Immature natural killer cell (primary cell): ENCODE measurements around the gene PLA2G12A. TPM values are rescaled to one million over a fixed set of nuclear protein-coding genes. Genes with fewer than 3 reads are reported as not detected.

Experiments
- DNase-seq, 3 donors: peaks; one replicate each; pipeline ENCODE4 v3.0.0; 2022; ENCODE audit warnings: mixed read lengths in 1 of 3
- H3K27ac Mint-ChIP-seq, 6 donors: one replicate each; pipeline ENCODE4 v1.8.0; 2020; ENCODE audit warnings: mixed read lengths in 6 of 6, mild to moderate bottlenecking in 5 of 6, inconsistent platforms in 4 of 6, moderate library complexity in 3 of 6
- H3K27me3 Mint-ChIP-seq, 3 donors: one replicate each; pipeline ENCODE4 v1.8.0; 2020 to 2021; ENCODE audit warnings: low read depth in 3 of 3, mild to moderate bottlenecking in 3 of 3, mixed read lengths in 3 of 3, moderate library complexity in 3 of 3, inconsistent platforms in 1 of 3
- H3K36me3 Mint-ChIP-seq, 3 donors: one replicate each; pipeline ENCODE4 v1.8.0; 2020; ENCODE audit warnings: mixed read lengths in 3 of 3, inconsistent platforms in 2 of 3, mild to moderate bottlenecking in 2 of 3
- H3K4me1 Mint-ChIP-seq, 2 donors: one replicate each; pipeline ENCODE4 v1.8.0; 2020; ENCODE audit warnings: inconsistent platforms in 2 of 2, mild to moderate bottlenecking in 2 of 2, mixed read lengths in 2 of 2, moderate library complexity in 1 of 2
- H3K4me3 Mint-ChIP-seq, 5 donors: one replicate each; pipeline ENCODE4 v1.8.0; 2020; ENCODE audit warnings: mild to moderate bottlenecking in 5 of 5, mixed read lengths in 5 of 5, inconsistent platforms in 3 of 5, moderate library complexity in 3 of 5
- H3K9me3 Mint-ChIP-seq, 6 donors: one replicate each; pipeline ENCODE4 v1.8.0; 2020; ENCODE audit warnings: mild to moderate bottlenecking in 6 of 6, mixed read lengths in 6 of 6, inconsistent platforms in 4 of 6, moderate library complexity in 3 of 6
- polyA plus RNA-seq, 3 donors: library from polyadenylated mRNA; unstranded; fragments of 300-500 nt; fragmentation: Illumina TruSeq; gene quantifications; one replicate each; pipeline ENCODE4 v1.2.3, GENCODE V29; 2021

The PLA2G12A gene
- 10 to 100 TPM; 29.9 to 42.6 (median 33.9) TPM for polyA plus RNA-seq

GRCh38 chr4:109729718-109730618, at the start of gene PLA2G12A:
TSS of gene PLA2G12A (minus strand) at chr4:109730070. CDS start at chr4:109729809, 261 bp downstream.
- Mint-ChIP-seq H3K4me3 (peak within 1 kb of the TSS; percentile 87 to 93 (median 90)), H3K27ac (peak within 1 kb of the TSS; percentile 71 to 86 (median 73)), H3K36me3 (peaks cover 0 to 6% (median 0%) of the 10 kb centered on the region in 3 donors), H3K9me3 (no peaks in the 10 kb centered on the region), H3K4me1 (peaks cover 19 to 26% of the 10 kb centered on the region in 2 donors), H3K27me3 (peaks cover 0 to 5% (median 4%) of the 10 kb centered on the region in 3 donors)
- DNase-seq, result peak; percentile 76 to 80 (median 80)

DNA sequence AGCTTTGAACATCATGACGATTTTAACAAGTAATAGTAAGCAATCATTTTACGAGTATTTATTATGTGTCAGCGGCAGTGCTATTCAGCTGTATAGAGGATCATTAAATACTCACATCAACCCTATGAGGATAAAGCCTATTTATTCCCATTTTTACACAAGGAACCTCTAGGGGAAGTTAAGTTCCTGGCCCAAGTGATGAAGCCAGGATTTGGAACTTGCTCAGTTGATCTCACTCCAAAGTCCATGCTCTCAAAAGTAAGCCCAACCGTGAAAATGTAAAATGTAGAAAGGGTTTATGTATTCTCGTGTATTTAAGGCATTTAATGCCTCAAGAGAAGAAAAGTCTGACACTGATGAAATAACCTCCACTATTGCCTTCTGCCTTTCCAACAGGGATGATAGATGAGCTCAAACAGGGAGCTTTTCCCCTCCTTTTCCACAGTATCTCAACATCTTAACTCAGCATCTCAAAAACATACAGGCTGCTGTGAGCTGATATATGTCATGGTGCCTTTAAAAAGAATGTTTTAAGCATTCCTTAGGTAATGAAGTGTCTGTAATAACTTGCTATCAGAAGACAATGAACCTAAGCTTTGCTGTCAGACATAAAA, 35.0 kb upstream of the PLA2G12A start:
- peaks cover 4 to 11% (median 6%) of the 10 kb centered on the region in 3 donors for H3K27me3 Mint-ChIP-seq
- DNase-seq, result no peak
- H3K4me3 Mint-ChIP-seq, result no peak overlapping the region
- peaks cover 0 to 4% (median 0%) of the 10 kb centered on the region in 6 donors for H3K9me3 Mint-ChIP-seq
- no peak overlapping the region for H3K27ac Mint-ChIP-seq
- H3K36me3 Mint-ChIP-seq, result no peaks in the 10 kb centered on the region
- no peaks in the 10 kb centered on the region for H3K4me1 Mint-ChIP-seq

DNA sequence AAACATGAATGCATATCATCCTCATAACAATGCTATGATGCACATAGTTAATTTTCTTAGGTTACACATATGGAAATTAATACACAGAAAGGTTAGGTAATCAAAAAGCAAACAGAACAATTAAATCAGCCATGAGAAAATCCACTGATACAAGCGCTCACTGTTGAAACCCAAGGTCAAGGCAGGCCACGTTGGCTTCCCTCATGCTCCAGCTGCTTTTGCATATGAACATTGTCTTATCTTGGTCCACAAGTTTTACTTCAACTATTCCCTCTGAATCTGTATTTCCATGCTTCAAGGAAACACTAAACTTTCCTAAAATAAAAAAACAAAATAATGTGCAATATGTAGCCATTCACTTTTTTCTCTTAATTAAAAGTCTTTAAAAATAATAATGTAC, 34.5 kb upstream of the PLA2G12A start:
- no peak for DNase-seq
- no peak overlapping the region for H3K4me3 Mint-ChIP-seq
- H3K9me3 Mint-ChIP-seq, result peaks cover 0 to 4% (median 0%) of the 10 kb centered on the region in 6 donors
- H3K27me3 Mint-ChIP-seq, result peaks cover 4 to 10% (median 6%) of the 10 kb centered on the region in 3 donors
- H3K4me1 Mint-ChIP-seq, result no peaks in the 10 kb centered on the region
- H3K36me3 Mint-ChIP-seq, result no peaks in the 10 kb centered on the region
- no peak overlapping the region for H3K27ac Mint-ChIP-seq

GRCh38 chr4:109760682-109761081, 30.8 kb upstream of the PLA2G12A start:
- H3K27me3 Mint-ChIP-seq, result peaks cover 4 to 9% (median 4%) of the 10 kb centered on the region in 3 donors
- DNase-seq, result no peak
- no peaks in the 10 kb centered on the region for H3K36me3 Mint-ChIP-seq
- no peak overlapping the region for H3K27ac Mint-ChIP-seq
- no peaks in the 10 kb centered on the region for H3K4me1 Mint-ChIP-seq
- no peak overlapping the region for H3K4me3 Mint-ChIP-seq
- H3K9me3 Mint-ChIP-seq, result no peaks in the 10 kb centered on the region

- peaks cover 1 to 7% (median 3%) of the 10 kb centered on the region in 3 donors for H3K27me3 Mint-ChIP-seq
Measured at GRCh38 chr4:109755656-109756055, 25.8 kb upstream of the PLA2G12A start.

DNA sequence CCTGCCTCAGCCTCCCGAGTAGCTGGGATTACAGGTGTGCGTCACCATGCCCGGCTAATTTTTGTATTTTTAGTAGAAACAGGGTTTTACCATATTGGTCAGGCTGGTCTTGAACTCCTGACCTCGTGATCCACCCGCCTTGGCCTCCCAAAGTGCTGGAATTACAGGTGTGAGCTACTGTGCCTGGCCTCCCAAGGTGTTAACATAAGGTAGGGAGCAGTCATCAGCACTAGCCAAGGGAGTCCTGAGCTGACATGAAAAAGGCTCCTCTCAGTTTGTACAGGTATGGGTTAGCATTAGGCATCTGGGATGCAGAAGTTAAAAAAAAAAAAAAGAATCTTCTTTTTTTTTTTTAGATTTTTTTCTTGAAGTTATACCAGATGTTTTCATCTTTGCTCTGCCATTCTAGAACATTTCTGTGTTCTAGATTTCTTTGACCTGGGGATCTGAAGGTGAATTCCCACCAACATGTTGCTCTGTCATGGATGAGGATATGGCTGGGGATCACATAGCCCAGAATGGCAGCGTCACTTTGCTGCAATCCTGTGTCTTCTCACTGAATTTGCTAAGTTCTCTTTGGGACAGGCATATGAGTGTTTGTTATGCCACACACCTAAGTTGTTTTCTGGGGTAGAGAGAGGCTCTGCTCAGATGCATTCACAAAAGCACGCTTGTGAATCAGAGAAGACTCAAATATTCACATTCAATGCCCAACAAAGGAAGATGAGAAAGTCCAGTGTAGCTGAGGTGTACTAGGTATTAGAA, 24.4 kb upstream of the PLA2G12A start:
- H3K4me1 Mint-ChIP-seq, result no peaks in the 10 kb centered on the region
- H3K27ac Mint-ChIP-seq, result no peak overlapping the region
- H3K27me3 Mint-ChIP-seq, result peaks cover 1 to 7% (median 3%) of the 10 kb centered on the region in 3 donors
- DNase-seq, result peak in 1 of 3 donors; percentile 5
- H3K4me3 Mint-ChIP-seq, result no peak overlapping the region
- no peaks in the 10 kb centered on the region for H3K9me3 Mint-ChIP-seq
- H3K36me3 Mint-ChIP-seq, result no peaks in the 10 kb centered on the region

More at GRCh38 chr4:109755656-109756055, 25.8 kb upstream of the PLA2G12A start:
- Mint-ChIP-seq H3K9me3 (no peaks in the 10 kb centered on the region), H3K4me3 (no peak overlapping the region), H3K36me3 (no peaks in the 10 kb centered on the region), H3K4me1 (no peaks in the 10 kb centered on the region), H3K27ac (no peak overlapping the region)
- no peak for DNase-seq

DNA sequence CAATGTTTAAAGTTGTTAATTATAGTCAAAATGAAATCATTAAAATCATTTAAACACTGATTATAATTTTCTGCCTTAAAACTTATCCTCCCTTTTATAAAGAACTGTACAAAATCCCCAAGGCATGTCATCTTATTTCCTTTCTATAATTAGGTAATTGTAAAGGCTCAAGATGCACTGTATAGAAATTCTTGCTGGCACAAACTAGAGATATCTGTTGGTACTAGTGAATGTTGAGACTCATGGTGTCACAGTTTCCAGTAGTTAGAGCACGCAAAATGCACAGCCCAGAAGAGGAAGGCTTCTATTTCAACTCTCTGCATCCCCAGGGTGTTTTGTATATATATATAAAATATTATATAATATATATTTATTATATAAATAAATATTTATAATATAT, 22.7 kb upstream of the PLA2G12A start:
- Mint-ChIP-seq H3K27ac (peak overlapping the region in 1 of 6 donors; percentile 3), H3K4me3 (no peak overlapping the region)

GRCh38 chr4:109751852-109752251, 22.0 kb upstream of the PLA2G12A start:
- H3K27me3 Mint-ChIP-seq, result peaks cover 1 to 4% (median 3%) of the 10 kb centered on the region in 3 donors
- no peaks in the 10 kb centered on the region for H3K9me3 Mint-ChIP-seq
- no peak for DNase-seq
- no peaks in the 10 kb centered on the region for H3K4me1 Mint-ChIP-seq
- no peak overlapping the region for H3K4me3 Mint-ChIP-seq
- H3K36me3 Mint-ChIP-seq, result no peaks in the 10 kb centered on the region
- no peak overlapping the region for H3K27ac Mint-ChIP-seq

More for the DNA sequence above, 22.7 kb upstream of the PLA2G12A start:
- Mint-ChIP-seq H3K27me3 (peaks cover 1 to 4% (median 3%) of the 10 kb centered on the region in 3 donors), H3K4me1 (no peaks in the 10 kb centered on the region), H3K36me3 (no peaks in the 10 kb centered on the region), H3K9me3 (no peaks in the 10 kb centered on the region)
- DNase-seq, result no peak

GRCh38 chr4:109750652-109751244, 20.9 kb upstream of the PLA2G12A start:
- Mint-ChIP-seq H3K4me1 (no peaks in the 10 kb centered on the region), H3K4me3 (no peak overlapping the region), H3K27ac (no peak overlapping the region), H3K27me3 (peaks cover 1 to 4% (median 3%) of the 10 kb centered on the region in 3 donors), H3K9me3 (no peaks in the 10 kb centered on the region), H3K36me3 (no peaks in the 10 kb centered on the region)
- DNase-seq, result no peak

- DNase-seq, result no peak
- Mint-ChIP-seq H3K9me3 (no peaks in the 10 kb centered on the region), H3K4me1 (no peaks in the 10 kb centered on the region), H3K4me3 (no peak overlapping the region), H3K27ac (no peak overlapping the region), H3K36me3 (no peaks in the 10 kb centered on the region), H3K27me3 (peaks cover 1 to 4% (median 3%) of the 10 kb centered on the region in 3 donors)
Measured at GRCh38 chr4:109749388-109750082, 19.7 kb upstream of the PLA2G12A start.

DNA sequence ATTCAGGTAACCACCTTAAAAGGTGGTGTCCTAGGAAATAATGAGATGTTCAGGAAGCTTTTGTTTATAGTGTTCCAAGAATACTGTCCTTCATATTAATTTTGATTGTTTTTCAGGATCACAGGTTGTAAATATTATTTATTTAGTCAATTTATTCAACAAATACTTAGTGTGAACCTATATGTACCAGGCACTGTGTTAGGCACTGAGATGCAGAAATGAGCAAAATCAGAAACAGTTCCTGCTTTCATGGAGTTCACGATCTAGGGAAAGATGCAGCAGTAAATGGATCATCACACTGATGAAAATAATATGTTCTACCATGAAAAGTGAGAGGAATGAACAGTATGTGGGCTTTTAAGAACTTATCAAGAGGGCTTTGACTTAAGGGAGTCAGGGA, 18.2 kb upstream of the PLA2G12A start:
- DNase-seq, result no peak
- H3K4me1 Mint-ChIP-seq, result no peaks in the 10 kb centered on the region
- H3K36me3 Mint-ChIP-seq, result no peaks in the 10 kb centered on the region
- H3K27ac Mint-ChIP-seq, result no peak overlapping the region
- peaks cover 2 to 3% (median 3%) of the 10 kb centered on the region in 3 donors for H3K27me3 Mint-ChIP-seq
- H3K9me3 Mint-ChIP-seq, result no peaks in the 10 kb centered on the region
- H3K4me3 Mint-ChIP-seq, result no peak overlapping the region

DNA sequence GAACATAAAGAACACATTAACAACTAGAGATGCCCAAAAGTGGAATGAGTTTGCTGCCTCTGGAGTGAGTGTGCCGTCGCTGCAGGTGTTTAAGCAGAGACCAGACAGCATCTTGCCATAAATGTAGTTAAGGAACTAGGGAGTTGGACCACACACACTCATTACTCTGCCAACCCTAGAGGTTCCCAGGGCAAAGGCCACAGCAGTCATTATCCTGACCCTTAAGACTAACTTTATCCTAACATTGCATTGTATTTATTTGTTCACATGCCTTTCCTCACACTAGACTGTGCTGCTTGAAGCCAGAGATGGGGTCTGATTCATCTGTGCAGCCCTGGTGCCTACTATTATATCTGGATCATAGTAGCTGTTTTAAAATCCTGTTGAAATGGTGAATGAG, 16.9 kb upstream of the PLA2G12A start:
- Mint-ChIP-seq H3K36me3 (no peaks in the 10 kb centered on the region), H3K27me3 (peaks cover 0 to 1% (median 0%) of the 10 kb centered on the region in 3 donors)

GRCh38 chr4:109745830-109746229, 16.0 kb upstream of the PLA2G12A start:
- Mint-ChIP-seq H3K4me3 (no peak overlapping the region), H3K27me3 (peaks cover 0 to 3% (median 1%) of the 10 kb centered on the region in 3 donors), H3K9me3 (no peaks in the 10 kb centered on the region), H3K36me3 (no peaks in the 10 kb centered on the region), H3K4me1 (no peaks in the 10 kb centered on the region), H3K27ac (no peak overlapping the region)
- DNase-seq, result no peak

More for the DNA sequence above, 16.9 kb upstream of the PLA2G12A start:
- no peak for DNase-seq
- Mint-ChIP-seq H3K9me3 (no peaks in the 10 kb centered on the region), H3K4me1 (no peaks in the 10 kb centered on the region), H3K4me3 (no peak overlapping the region), H3K27ac (peak overlapping the region in 1 of 6 donors; percentile 47)
